Mucosa of descending colon (tissue), 3 donors: ENCODE measurements around the gene TSHZ3. TPM values are rescaled to one million over a fixed set of nuclear protein-coding genes. Genes with fewer than 3 reads are reported as not detected.

Source experiments
- ATAC-seq: fragments of 200-7000 bp; cut with Tn5 transposase; one replicate; pipeline ENCODE4 v1.9.1; 2020; ENCODE audit warnings: mild to moderate bottlenecking, moderate library complexity
- DNase-seq, 3 donors: peaks; one replicate each; pipeline ENCODE4 v3.0.0-alpha.2; 2020
- H3K36me3 ChIP-seq: fragments of 200-600 bp; one replicate; pipeline ENCODE4 v1.8.0; 2021; ENCODE audit warnings: low read depth, mild to moderate bottlenecking
- H3K4me1 ChIP-seq: fragments of 200-600 bp; one replicate; pipeline ENCODE4 v1.8.0; 2021; ENCODE audit warnings: low read depth, mild to moderate bottlenecking
- H3K4me3 ChIP-seq: fragments of 200-600 bp; one replicate; pipeline ENCODE4 v1.8.0; 2021; ENCODE audit warnings: mild to moderate bottlenecking
- H3K9me3 ChIP-seq: fragments of 200-600 bp; one replicate; pipeline ENCODE4 v1.8.0; 2021; ENCODE audit warnings: mild to moderate bottlenecking
- intact Hi-C, 2 donors: fragments of 100-400 bp; cut with DNase I in 1 of 2; cut with micrococcal nuclease in 1 of 2; formaldehyde crosslinking; loops; one replicate each; pipeline versions ENCODE4 v1.11.0 to v1.11.1; 2022; cut with DNase I, micrococcal nuclease
- total RNA-seq, 3 donors: library from RNA; stranded (reverse); fragmentation: NEBNext Ultra II Directional in 2 of 3; extraction: Animal tissue kit (Norgen Biotek cat#: 25700) in 2 of 3; gene quantifications; one replicate each; pipeline versions ENCODE4 v1.2.1 to v1.2.4, GENCODE V29; 2021 to 2023
- TF ChIP-seq, protein P1 (sequence below): fragments of 200-600 bp; IDR thresholded peaks from one replicate; pipeline ENCODE4 v1.8.0; 2022; ENCODE audit warnings: antibody characterized with exemption, mild to moderate bottlenecking
- donor health status: DM: no; HTN: no; CAD: no; lungs with moderate emphysema.
- donor health status: DM: no; HTN: no; CAD: no.
- donor health status: DM: no; HTN: yes; CAD: no.

The TSHZ3 gene
- total RNA-seq, 3 donors from 2014 or later: 1.6 to 32.1 (median 5.2) TPM

- Histone ChIP-seq H3K36me3 (no peaks in the 10 kb centered on the region), H3K4me3 (no peak overlapping the region), H3K9me3 (no peaks in the 10 kb centered on the region), H3K4me1 (no peaks in the 10 kb centered on the region)
- ATAC-seq (no peak), DNase-seq (no peak)
- intact Hi-C loops: no loop called here
- TF ChIP-seq, protein P1, sequence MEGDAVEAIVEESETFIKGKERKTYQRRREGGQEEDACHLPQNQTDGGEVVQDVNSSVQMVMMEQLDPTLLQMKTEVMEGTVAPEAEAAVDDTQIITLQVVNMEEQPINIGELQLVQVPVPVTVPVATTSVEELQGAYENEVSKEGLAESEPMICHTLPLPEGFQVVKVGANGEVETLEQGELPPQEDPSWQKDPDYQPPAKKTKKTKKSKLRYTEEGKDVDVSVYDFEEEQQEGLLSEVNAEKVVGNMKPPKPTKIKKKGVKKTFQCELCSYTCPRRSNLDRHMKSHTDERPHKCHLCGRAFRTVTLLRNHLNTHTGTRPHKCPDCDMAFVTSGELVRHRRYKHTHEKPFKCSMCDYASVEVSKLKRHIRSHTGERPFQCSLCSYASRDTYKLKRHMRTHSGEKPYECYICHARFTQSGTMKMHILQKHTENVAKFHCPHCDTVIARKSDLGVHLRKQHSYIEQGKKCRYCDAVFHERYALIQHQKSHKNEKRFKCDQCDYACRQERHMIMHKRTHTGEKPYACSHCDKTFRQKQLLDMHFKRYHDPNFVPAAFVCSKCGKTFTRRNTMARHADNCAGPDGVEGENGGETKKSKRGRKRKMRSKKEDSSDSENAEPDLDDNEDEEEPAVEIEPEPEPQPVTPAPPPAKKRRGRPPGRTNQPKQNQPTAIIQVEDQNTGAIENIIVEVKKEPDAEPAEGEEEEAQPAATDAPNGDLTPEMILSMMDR: no peak
These were observed 15.0 kb downstream of the TSHZ3 start for GRCh38 chr19:31334101-31334848.

GRCh38 chr19:31332096-31332495 is 17.1 kb downstream of the TSHZ3 start:
- Histone ChIP-seq H3K4me1 (no peaks in the 10 kb centered on the region), H3K4me3 (no peak overlapping the region), H3K36me3 (no peaks in the 10 kb centered on the region), H3K9me3 (no peaks in the 10 kb centered on the region)
- intact Hi-C loops: no loop called here
- TF ChIP-seq, protein P1: no peak
- ATAC-seq (no peak), DNase-seq (no peak)

- TF ChIP-seq, protein P1: no peak
- Histone ChIP-seq H3K4me3 (no peak overlapping the region), H3K4me1 (no peaks in the 10 kb centered on the region), H3K9me3 (no peaks in the 10 kb centered on the region), H3K36me3 (no peaks in the 10 kb centered on the region)
- intact Hi-C loops: no loop called here
- ATAC-seq: no peak
- DNase-seq: no peak
These were observed 17.7 kb downstream of the TSHZ3 start for GRCh38 chr19:31331536-31331935.

DNA sequence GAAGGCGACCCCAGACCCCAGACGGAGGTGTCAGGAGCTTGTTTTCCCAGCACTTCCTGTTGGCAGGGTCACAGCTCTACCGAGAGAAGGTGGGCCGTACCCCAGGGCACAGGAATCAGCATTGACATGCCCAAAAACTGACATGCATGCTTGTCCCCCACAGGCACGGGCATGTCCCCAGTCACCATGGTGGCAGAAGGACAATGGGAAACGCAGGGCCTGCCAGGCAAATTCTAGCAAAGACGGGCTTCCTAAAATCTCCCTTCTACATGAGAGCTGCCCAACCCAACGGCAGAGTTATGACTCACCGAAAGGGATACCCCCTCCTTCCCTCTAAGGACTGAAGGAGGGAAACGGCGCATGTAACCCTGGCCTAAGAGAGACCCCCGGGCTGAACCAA is 18.5 kb downstream of the TSHZ3 start:
- ATAC-seq: no peak
- H3K4me1 ChIP-seq: no peaks in the 10 kb centered on the region
- no peaks in the 10 kb centered on the region for H3K36me3 ChIP-seq
- TF ChIP-seq, protein P1: no peak
- no peak for DNase-seq
- no peaks in the 10 kb centered on the region for H3K9me3 ChIP-seq
- intact Hi-C loops: no loop called here
- no peak overlapping the region for H3K4me3 ChIP-seq

- DNase-seq: no peak
- Histone ChIP-seq H3K4me3 (no peak overlapping the region), H3K9me3 (no peaks in the 10 kb centered on the region), H3K36me3 (no peaks in the 10 kb centered on the region), H3K4me1 (no peaks in the 10 kb centered on the region)
- intact Hi-C loops: no loop called here
- no peak for ATAC-seq
- TF ChIP-seq, protein P1: no peak
These were observed 19.0 kb downstream of the TSHZ3 start for GRCh38 chr19:31330237-31330636.

GRCh38 chr19:31329819-31330218 is 19.4 kb downstream of the TSHZ3 start:
- Histone ChIP-seq H3K36me3 (no peaks in the 10 kb centered on the region), H3K4me3 (no peak overlapping the region), H3K9me3 (no peaks in the 10 kb centered on the region), H3K4me1 (no peaks in the 10 kb centered on the region)
- TF ChIP-seq, protein P1: no peak
- intact Hi-C loops: no loop called here
- no peak for ATAC-seq
- DNase-seq: no peak
